Vagina (tissue), 2 donors: Measurements from ENCODE around the gene ODF4.

Experiments
- CTCF ChIP-seq, 3 experiments: fragments of 450-650 bp in 2 of 3; fragments of 200-600 bp in 1 of 3; sonication (generic) in 1 of 3; IDR thresholded peaks; one replicate each; pipeline ENCODE4 v1.5.1; 2017 to 2019; ENCODE audit warnings: antibody characterized with exemption in 3 of 3, mild to moderate bottlenecking in 2 of 3, moderate library complexity in 2 of 3
- POLR2AphosphoS5 ChIP-seq, 2 donors: sonication (generic); formaldehyde crosslinking; IDR thresholded peaks; one replicate each; pipeline ENCODE4 v1.9.0; 2017; ENCODE audit warnings: antibody characterized with exemption in 2 of 2, mild to moderate bottlenecking in 2 of 2, low read depth in 1 of 2; ENCODE audit not compliant: insufficient read depth in 1 of 2

DNA sequence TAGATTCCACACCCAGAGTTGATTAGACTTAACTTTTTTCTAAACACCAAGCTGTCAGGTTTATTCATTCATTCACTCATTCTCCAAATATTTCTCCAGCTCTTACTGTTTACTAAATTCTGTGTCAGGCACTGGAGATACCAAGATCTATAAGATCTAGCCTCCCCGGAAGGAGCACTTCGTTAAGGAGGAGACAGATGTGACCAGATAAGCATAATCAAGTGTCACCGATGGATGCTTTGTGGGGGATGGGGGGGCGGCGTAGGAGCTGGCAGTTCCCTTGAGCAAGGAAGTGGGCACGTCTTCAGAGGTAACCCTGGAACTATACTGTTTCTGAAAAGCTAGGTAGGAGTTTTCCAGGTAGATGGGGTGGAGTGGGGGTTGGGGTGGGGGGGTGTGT, 47.2 kb downstream of the ODF4 start:
- TF ChIP-seq CTCF (IDR thresholded peaks at IDR 0.05) (no peak), POLR2AphosphoS5 (IDR thresholded peaks at IDR 0.05; ENCODE audit: insufficient read depth in 1 of 2, low read depth in 1 of 2) (no peak)
